ENCODE results near the gene LCAT. TPM values are rescaled to one million over a fixed set of nuclear protein-coding genes. Genes with fewer than 3 reads are reported as not detected.

LCAT gene
- total RNA-seq, result 68.5 to 73.8 TPM (median 68.8 TPM) in 3 replicates

- H3K36me3 Mint-ChIP-seq, result peaks cover 10% of the 10 kb centered on the region
- no peaks in the 10 kb centered on the region for H3K4me1 Mint-ChIP-seq
- H3K9me3 Mint-ChIP-seq, result no peaks in the 10 kb centered on the region
- no peak within 1 kb of the TSS for H3K27ac Mint-ChIP-seq
- no peak for DNase-seq (ENCODE audit: low spot score in 2 of 2, unreplicated experiment in 2 of 2)
- no peak within 1 kb of the TSS for H3K4me3 Mint-ChIP-seq
- H3K27me3 Mint-ChIP-seq (ENCODE audit: low read depth), result no peaks in the 10 kb centered on the region
- TF ChIP-seq, protein P1, sequence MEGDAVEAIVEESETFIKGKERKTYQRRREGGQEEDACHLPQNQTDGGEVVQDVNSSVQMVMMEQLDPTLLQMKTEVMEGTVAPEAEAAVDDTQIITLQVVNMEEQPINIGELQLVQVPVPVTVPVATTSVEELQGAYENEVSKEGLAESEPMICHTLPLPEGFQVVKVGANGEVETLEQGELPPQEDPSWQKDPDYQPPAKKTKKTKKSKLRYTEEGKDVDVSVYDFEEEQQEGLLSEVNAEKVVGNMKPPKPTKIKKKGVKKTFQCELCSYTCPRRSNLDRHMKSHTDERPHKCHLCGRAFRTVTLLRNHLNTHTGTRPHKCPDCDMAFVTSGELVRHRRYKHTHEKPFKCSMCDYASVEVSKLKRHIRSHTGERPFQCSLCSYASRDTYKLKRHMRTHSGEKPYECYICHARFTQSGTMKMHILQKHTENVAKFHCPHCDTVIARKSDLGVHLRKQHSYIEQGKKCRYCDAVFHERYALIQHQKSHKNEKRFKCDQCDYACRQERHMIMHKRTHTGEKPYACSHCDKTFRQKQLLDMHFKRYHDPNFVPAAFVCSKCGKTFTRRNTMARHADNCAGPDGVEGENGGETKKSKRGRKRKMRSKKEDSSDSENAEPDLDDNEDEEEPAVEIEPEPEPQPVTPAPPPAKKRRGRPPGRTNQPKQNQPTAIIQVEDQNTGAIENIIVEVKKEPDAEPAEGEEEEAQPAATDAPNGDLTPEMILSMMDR (IDR thresholded peaks at IDR 0.05; ENCODE audit: unreplicated experiment), result no peak
These were observed at the start of gene LCAT for GRCh38 chr16:67943619-67944504. LCAT (minus strand) TSS chr16:67944120; CDS start chr16:67944101, 19 bp downstream.

GRCh38 chr16:67993207-67994039 is 49.5 kb upstream of the LCAT start:
- Mint-ChIP-seq H3K9me3 (no peaks in the 10 kb centered on the region), H3K4me3 (peak overlapping the region; percentile 20), H3K36me3 (no peaks in the 10 kb centered on the region), H3K4me1 (peaks cover 2% of the 10 kb centered on the region), H3K27ac (no peak overlapping the region), H3K27me3 (ENCODE audit: low read depth) (no peaks in the 10 kb centered on the region)
- peak; percentile 63 to 87 for DNase-seq (ENCODE audit: low spot score in 2 of 2, unreplicated experiment in 2 of 2)
- TF ChIP-seq, protein P1 (IDR thresholded peaks at IDR 0.05; ENCODE audit: unreplicated experiment), result peak; percentile 99

DNA sequence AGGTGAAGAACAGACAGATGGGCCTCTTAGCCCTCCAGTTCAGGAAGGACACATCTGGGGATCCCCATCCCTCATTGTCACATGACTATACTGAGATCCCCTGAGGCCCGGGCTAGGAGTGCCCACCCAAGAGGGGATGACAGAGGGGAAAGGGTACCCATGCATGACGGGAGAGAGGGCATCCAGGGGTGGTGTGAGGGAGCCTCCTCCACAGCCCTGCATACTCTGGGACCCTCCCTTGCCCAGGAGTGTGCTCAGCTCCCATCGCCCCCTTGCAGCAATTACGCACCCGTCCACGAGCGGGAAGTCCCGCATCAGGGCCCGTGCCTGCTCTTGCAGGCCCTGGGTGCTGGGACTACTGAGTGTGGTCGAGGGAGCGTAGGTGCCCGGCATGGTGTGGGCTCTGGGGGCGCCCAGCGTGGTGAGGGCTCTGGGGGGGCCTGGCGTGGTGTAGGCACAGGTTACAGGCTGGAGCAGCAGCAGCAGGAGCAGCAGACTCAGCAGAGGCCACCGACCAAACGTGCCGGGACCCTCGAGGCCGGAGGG is 48.8 kb upstream of the LCAT start:
- no peaks in the 10 kb centered on the region for H3K27me3 Mint-ChIP-seq (ENCODE audit: low read depth)
- peaks cover 2% of the 10 kb centered on the region for H3K4me1 Mint-ChIP-seq
- DNase-seq (ENCODE audit: low spot score in 2 of 2, unreplicated experiment in 2 of 2), result no peak
- no peaks in the 10 kb centered on the region for H3K36me3 Mint-ChIP-seq
- H3K9me3 Mint-ChIP-seq, result no peaks in the 10 kb centered on the region
- no peak overlapping the region for H3K4me3 Mint-ChIP-seq
- TF ChIP-seq, protein P1 (IDR thresholded peaks at IDR 0.05; ENCODE audit: unreplicated experiment), result no peak
- H3K27ac Mint-ChIP-seq, result no peak overlapping the region

- H3K4me3 Mint-ChIP-seq, result no peak overlapping the region
- peaks cover 2% of the 10 kb centered on the region for H3K4me1 Mint-ChIP-seq
- H3K36me3 Mint-ChIP-seq, result no peaks in the 10 kb centered on the region
- no peak overlapping the region for H3K27ac Mint-ChIP-seq
- TF ChIP-seq, protein P1 (IDR thresholded peaks at IDR 0.05; ENCODE audit: unreplicated experiment), result no peak
- no peak for DNase-seq (ENCODE audit: low spot score in 2 of 2, unreplicated experiment in 2 of 2)
- H3K27me3 Mint-ChIP-seq (ENCODE audit: low read depth), result no peaks in the 10 kb centered on the region
- no peaks in the 10 kb centered on the region for H3K9me3 Mint-ChIP-seq
These were observed 46.1 kb upstream of the LCAT start for GRCh38 chr16:67990018-67990386.

DNA sequence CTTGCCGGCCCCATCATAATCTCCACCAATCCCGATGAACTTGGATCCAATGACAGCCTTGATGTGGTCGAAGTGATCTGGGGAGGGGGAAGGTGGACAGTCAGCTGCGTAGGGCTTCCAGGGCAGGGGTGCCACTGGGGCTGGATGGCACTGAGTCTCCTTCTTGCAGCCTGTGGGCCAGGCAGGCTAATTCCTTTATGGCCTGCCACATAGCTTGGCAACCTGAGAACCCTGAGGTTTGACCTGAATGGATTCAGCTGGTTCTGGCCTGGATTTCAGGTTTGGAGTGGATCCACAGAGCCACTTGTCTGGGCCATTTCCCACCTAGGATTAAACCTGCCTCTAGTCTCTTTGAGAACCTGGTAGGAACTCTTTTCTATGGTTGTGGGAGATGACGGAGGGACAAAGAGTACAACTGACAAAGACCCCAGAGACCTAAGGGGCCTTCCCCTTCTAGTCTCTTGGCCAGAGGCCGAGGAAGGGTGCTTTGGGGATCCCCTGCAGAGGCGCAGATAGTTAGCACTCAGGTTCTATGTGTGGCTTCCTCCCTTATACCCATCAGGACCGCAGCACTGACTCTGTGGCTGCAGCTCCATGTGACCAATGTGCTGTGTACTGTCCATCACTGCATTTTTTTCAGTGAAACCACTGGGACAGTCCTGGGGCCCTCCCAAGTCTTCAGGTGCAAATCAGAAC is 45.5 kb upstream of the LCAT start:
- H3K4me3 Mint-ChIP-seq, result no peak overlapping the region
- H3K27me3 Mint-ChIP-seq (ENCODE audit: low read depth), result no peaks in the 10 kb centered on the region
- no peak overlapping the region for H3K27ac Mint-ChIP-seq
- peaks cover 4% of the 10 kb centered on the region for H3K4me1 Mint-ChIP-seq
- TF ChIP-seq, protein P1 (IDR thresholded peaks at IDR 0.05; ENCODE audit: unreplicated experiment), result no peak
- no peaks in the 10 kb centered on the region for H3K36me3 Mint-ChIP-seq
- H3K9me3 Mint-ChIP-seq, result no peaks in the 10 kb centered on the region
- DNase-seq (ENCODE audit: low spot score in 2 of 2, unreplicated experiment in 2 of 2), result no peak

All from mesothelial cell of epicardium (in vitro differentiated cells).